ENCODE data around the gene PROP1. TPM values are rescaled to one million over a fixed set of nuclear protein-coding genes. Genes with fewer than 3 reads are reported as not detected.

PROP1 gene
- total and polyA plus RNA-seq, 4 donors = not detected

- no peak for DNase-seq
- H3K27ac ChIP-seq (ENCODE audit: low read depth in 1 of 2, low read length in 1 of 2) = no peak overlapping the region
- no peak overlapping the region for H3K9ac ChIP-seq (ENCODE audit: insufficient read depth in 1 of 2, low read length in 2 of 2)
- 93 to 94% methylated on average over 12 of the region's 12 CpGs for WGBS, 2 donors
- peaks cover 0 to 10% (median 0%) of the 10 kb centered on the region in 3 donors for H3K27me3 ChIP-seq (ENCODE audit: control insufficient read depth in 3 of 3, insufficient read depth in 3 of 3, low read length in 2 of 3)
- ATAC-seq (ENCODE audit: insufficient read depth, low FRiP score) = no peak
- no peak overlapping the region for H3K4me3 ChIP-seq
- peaks cover 0 to 3% (median 0%) of the 10 kb centered on the region in 4 donors for H3K9me3 ChIP-seq (ENCODE audit: control insufficient read depth in 4 of 4, insufficient read depth in 3 of 4, low read length in 3 of 4)
- H3K4me1 ChIP-seq (ENCODE audit: control insufficient read depth in 5 of 5, insufficient read depth in 5 of 5, low read length in 5 of 5) = peaks cover 0 to 2% (median 0%) of the 10 kb centered on the region in 5 donors
- TF ChIP-seq CTCF (IDR thresholded peaks at IDR 0.05; ENCODE audit: control extremely low read depth, extremely low read depth) = no peak
- H3K36me3 ChIP-seq (ENCODE audit: control insufficient read depth in 4 of 4, insufficient read depth in 4 of 4, low read length in 4 of 4) = no peaks in the 10 kb centered on the region
Measured at GRCh38 chr5:177964471-177964870, 31.6 kb downstream of the PROP1 start.

GRCh38 chr5:177963966-177964365 lies 32.1 kb downstream of the PROP1 start:
- no peak for TF ChIP-seq CTCF (IDR thresholded peaks at IDR 0.05; ENCODE audit: control extremely low read depth, extremely low read depth)
- H3K9ac ChIP-seq (ENCODE audit: insufficient read depth in 1 of 2, low read length in 2 of 2) = no peak overlapping the region
- H3K36me3 ChIP-seq (ENCODE audit: control insufficient read depth in 4 of 4, insufficient read depth in 4 of 4, low read length in 4 of 4) = no peaks in the 10 kb centered on the region
- DNase-seq (no peak), ATAC-seq (ENCODE audit: insufficient read depth, low FRiP score) (no peak)
- H3K27ac ChIP-seq (ENCODE audit: low read depth in 1 of 2, low read length in 1 of 2) = no peak overlapping the region
- H3K9me3 ChIP-seq (ENCODE audit: control insufficient read depth in 4 of 4, insufficient read depth in 3 of 4, low read length in 3 of 4) = peaks cover 0 to 3% (median 0%) of the 10 kb centered on the region in 4 donors
- peaks cover 0 to 2% (median 0%) of the 10 kb centered on the region in 5 donors for H3K4me1 ChIP-seq (ENCODE audit: control insufficient read depth in 5 of 5, insufficient read depth in 5 of 5, low read length in 5 of 5)
- 92 to 97% methylated on average over 14 of the region's 14 CpGs for WGBS, 2 donors
- H3K27me3 ChIP-seq (ENCODE audit: control insufficient read depth in 3 of 3, insufficient read depth in 3 of 3, low read length in 2 of 3) = peaks cover 0 to 6% (median 0%) of the 10 kb centered on the region in 3 donors
- no peak overlapping the region for H3K4me3 ChIP-seq

GRCh38 chr5:177959315-177959714 lies 36.7 kb downstream of the PROP1 start:
- no peak for ATAC-seq (ENCODE audit: insufficient read depth, low FRiP score)
- H3K4me3 ChIP-seq = no peak overlapping the region
- H3K27me3 ChIP-seq (ENCODE audit: control insufficient read depth in 3 of 3, insufficient read depth in 3 of 3, low read length in 2 of 3) = no peaks in the 10 kb centered on the region
- no peak for TF ChIP-seq CTCF (IDR thresholded peaks at IDR 0.05; ENCODE audit: control extremely low read depth, extremely low read depth)
- no peak overlapping the region for H3K9ac ChIP-seq (ENCODE audit: insufficient read depth in 1 of 2, low read length in 2 of 2)
- no peak overlapping the region for H3K27ac ChIP-seq (ENCODE audit: low read depth in 1 of 2, low read length in 1 of 2)
- no peak for DNase-seq
- H3K36me3 ChIP-seq (ENCODE audit: control insufficient read depth in 4 of 4, insufficient read depth in 4 of 4, low read length in 4 of 4) = no peaks in the 10 kb centered on the region
- no peaks in the 10 kb centered on the region for H3K9me3 ChIP-seq (ENCODE audit: control insufficient read depth in 4 of 4, insufficient read depth in 3 of 4, low read length in 3 of 4)
- 86% methylated on average over 9 of the region's 9 CpGs for WGBS, 2 donors
- no peaks in the 10 kb centered on the region for H3K4me1 ChIP-seq (ENCODE audit: control insufficient read depth in 5 of 5, insufficient read depth in 5 of 5, low read length in 5 of 5)

- DNase-seq (no peak), ATAC-seq (ENCODE audit: insufficient read depth, low FRiP score) (no peak)
- Histone ChIP-seq H3K4me3 (no peak overlapping the region), H3K36me3 (ENCODE audit: control insufficient read depth in 4 of 4, insufficient read depth in 4 of 4, low read length in 4 of 4) (no peaks in the 10 kb centered on the region), H3K4me1 (ENCODE audit: control insufficient read depth in 5 of 5, insufficient read depth in 5 of 5, low read length in 5 of 5) (no peaks in the 10 kb centered on the region), H3K27ac (ENCODE audit: low read depth in 1 of 2, low read length in 1 of 2) (no peak overlapping the region), H3K9ac (ENCODE audit: insufficient read depth in 1 of 2, low read length in 2 of 2) (no peak overlapping the region), H3K9me3 (ENCODE audit: control insufficient read depth in 4 of 4, insufficient read depth in 3 of 4, low read length in 3 of 4) (no peaks in the 10 kb centered on the region), H3K27me3 (ENCODE audit: control insufficient read depth in 3 of 3, insufficient read depth in 3 of 3, low read length in 2 of 3) (no peaks in the 10 kb centered on the region)
- WGBS, 2 donors = 78 to 82% methylated on average over 17 of the region's 17 CpGs
- no peak for TF ChIP-seq CTCF (IDR thresholded peaks at IDR 0.05; ENCODE audit: control extremely low read depth, extremely low read depth)
Measured at GRCh38 chr5:177958696-177959095, 37.3 kb downstream of the PROP1 start.

All from lung (tissue), 12 donors.